22Rv1 (cell line): ENCODE data around the gene TENM4.

Source experiments
- H3K27ac ChIP-seq: fragments of 450-650 bp; 2 replicates; pipeline ENCODE4 v1.5.1; 2017
- CTCF ChIP-seq: fragments of 450-650 bp; IDR thresholded peaks from 2 replicates; pipeline ENCODE4 v1.5.1; 2017; ENCODE audit warnings: mild to moderate bottlenecking
- ZFX ChIP-seq: fragments of 450-650 bp; IDR thresholded peaks from 2 replicates; pipeline ENCODE4 v1.6.1; 2017; ENCODE audit warnings: antibody characterized with exemption, borderline replicate concordance

The TENM4 gene

GRCh38 chr11:78941226-78941851 is 499.5 kb downstream of the TENM4 start:
- no peak overlapping the region for H3K27ac ChIP-seq
- TF ChIP-seq CTCF = no peak
- no peak for TF ChIP-seq ZFX

GRCh38 chr11:78940500-78941225 is 500.2 kb downstream of the TENM4 start:
- no peak overlapping the region for H3K27ac ChIP-seq
- TF ChIP-seq ZFX = no peak
- TF ChIP-seq CTCF = no peak

GRCh38 chr11:78938971-78939370 is 501.9 kb downstream of the TENM4 start:
- H3K27ac ChIP-seq = no peak overlapping the region
- TF ChIP-seq ZFX = no peak
- no peak for TF ChIP-seq CTCF

- no peak overlapping the region for H3K27ac ChIP-seq
- no peak for TF ChIP-seq ZFX
- no peak for TF ChIP-seq CTCF
Measured at GRCh38 chr11:78938036-78938435, 502.8 kb downstream of the TENM4 start.

- TF ChIP-seq ZFX (no peak), CTCF (no peak)
- H3K27ac ChIP-seq = no peak overlapping the region
Measured at GRCh38 chr11:78935398-78936068, 505.3 kb downstream of the TENM4 start.

- TF ChIP-seq ZFX = no peak
- TF ChIP-seq CTCF = no peak
- no peak overlapping the region for H3K27ac ChIP-seq
Measured at GRCh38 chr11:78933350-78933749, 507.5 kb downstream of the TENM4 start.

- no peak overlapping the region for H3K27ac ChIP-seq
- TF ChIP-seq CTCF (no peak), ZFX (no peak)
Measured at GRCh38 chr11:78932757-78933156, 508.1 kb downstream of the TENM4 start.
